SHP77 treated with DMSO at 0.1 percent for 48 hours (cell line): ENCODE measurements around the gene PTK7.

ENCODE experiments used
- DNase-seq: peaks from one replicate; lab custom pipeline; 2025; lab: John Stamatoyannopoulos, UW

The PTK7 gene

GRCh38 chr6:43180985-43181384 lies 104.9 kb downstream of the PTK7 start:
- DNase-seq, result no peak

DNA sequence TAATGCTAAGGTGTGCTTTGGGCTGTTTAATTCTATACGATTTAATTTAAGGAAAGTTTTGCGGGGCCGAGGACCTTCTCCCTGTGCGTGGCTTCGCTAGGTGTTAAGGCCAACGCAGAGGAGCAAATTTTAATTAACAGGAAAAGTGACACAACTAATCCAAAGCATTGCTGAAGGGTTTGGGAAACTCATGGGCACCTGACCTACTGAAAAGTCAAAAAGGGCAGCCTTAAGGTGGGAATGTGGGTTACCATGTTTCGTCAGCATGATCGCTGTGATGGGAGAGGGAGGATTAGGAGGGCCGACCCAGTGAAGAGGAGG lies 105.5 kb downstream of the PTK7 start:
- no peak for DNase-seq

- DNase-seq, result peak; percentile 65
Measured at GRCh38 chr6:43181942-43182860, 106.1 kb downstream of the PTK7 start, which contains the start of gene CUL9. TSS of gene CUL9 (plus strand) at chr6:43182196. CDS start at chr6:43184311, 2,115 bp downstream.

DNA sequence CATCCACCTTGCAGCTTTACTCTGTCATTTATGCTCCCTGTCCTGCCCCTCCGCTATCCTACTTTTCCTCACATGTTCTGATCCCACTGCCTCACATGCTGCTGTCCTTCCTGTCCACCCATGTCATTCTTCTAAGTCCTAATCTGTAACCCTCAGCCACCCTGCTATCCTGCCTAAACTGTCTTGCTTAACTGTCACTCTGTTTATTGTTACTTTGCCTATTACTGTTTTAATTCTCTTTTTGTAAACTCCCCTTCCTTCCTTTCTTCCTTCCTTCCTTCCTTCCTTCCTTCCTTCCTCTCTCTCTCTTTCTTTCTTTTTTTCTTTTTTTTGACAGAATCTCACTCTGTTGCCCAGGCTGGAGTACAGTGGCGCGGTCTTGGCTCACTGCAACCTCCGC lies 107.3 kb downstream of the PTK7 start:
- DNase-seq, result no peak

GRCh38 chr6:43184268-43184985 lies 108.3 kb downstream of the PTK7 start:
- no peak for DNase-seq

- no peak for DNase-seq
Measured at GRCh38 chr6:43185391-43185985, 109.4 kb downstream of the PTK7 start.

- DNase-seq, result no peak
Measured at GRCh38 chr6:43186019-43186418, 109.9 kb downstream of the PTK7 start.

DNA sequence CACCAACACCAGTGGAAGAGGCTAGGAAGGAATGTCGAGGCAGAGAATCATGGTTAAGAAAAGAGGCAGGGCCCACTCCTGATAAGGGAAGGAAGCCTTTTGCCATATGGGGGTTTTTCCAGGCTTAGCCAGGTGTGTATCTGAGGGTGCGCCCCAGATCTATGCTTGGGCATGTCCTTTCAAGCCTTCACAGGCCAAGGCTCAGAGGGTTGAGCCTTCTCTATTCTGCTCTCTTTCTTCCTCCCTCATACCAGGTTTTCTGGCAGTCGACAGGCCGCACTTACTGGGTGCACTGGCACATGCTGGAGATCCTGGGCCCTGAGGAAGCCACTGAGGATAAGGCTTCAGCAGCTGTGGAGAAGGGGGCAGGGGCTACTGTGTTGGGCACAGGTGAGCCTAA lies 110.6 kb downstream of the PTK7 start:
- no peak for DNase-seq

DNA sequence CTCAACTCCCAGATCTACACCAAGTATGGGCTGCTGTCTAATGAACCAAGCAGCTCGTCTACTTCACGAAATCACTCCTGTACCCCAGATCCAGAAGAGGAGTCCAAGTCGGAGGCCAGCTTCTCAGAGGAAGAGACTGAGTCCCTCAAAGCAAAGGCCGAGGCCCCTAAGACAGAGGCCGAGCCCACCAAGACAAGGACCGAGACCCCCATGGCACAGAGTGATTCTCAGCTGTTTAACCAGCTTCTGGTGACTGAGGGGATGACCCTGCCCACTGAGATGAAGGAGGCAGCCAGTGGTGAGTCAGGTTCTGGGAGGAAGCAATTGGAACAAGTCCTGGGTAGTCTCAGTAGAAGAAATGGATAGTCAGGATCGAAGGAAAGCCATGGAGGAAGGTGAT lies 111.7 kb downstream of the PTK7 start:
- DNase-seq, result no peak

GRCh38 chr6:43188426-43188825 lies 112.3 kb downstream of the PTK7 start:
- no peak for DNase-seq

DNA sequence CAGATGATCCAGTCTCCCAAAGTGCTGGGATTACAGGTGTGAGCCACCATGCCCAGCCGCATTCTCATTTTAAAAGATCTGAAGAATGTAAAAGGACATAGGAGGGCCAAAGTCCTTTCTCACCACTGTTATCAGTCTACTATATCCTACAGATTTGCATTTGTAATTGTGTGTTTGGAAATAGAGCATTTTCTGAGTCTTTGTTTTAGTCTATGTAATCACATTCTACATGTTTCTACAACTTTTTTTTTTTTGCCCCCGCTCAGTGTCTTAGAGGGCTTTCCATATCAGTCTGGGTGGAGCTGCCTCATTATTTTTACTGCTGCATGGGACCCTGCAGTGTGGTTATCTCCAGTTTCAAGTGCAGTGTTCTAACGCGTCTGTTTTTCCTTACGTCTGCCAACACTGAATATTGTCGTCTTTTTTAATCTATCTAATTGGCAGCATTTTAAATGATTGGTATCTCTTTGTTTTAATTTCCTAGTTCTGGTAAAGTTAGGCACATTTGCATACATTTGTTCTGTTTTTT lies 113.7 kb downstream of the PTK7 start:
- no peak for DNase-seq

GRCh38 chr6:43192911-43193310 lies 116.8 kb downstream of the PTK7 start:
- DNase-seq, result no peak

GRCh38 chr6:43193929-43194328 lies 117.8 kb downstream of the PTK7 start:
- no peak for DNase-seq

DNA sequence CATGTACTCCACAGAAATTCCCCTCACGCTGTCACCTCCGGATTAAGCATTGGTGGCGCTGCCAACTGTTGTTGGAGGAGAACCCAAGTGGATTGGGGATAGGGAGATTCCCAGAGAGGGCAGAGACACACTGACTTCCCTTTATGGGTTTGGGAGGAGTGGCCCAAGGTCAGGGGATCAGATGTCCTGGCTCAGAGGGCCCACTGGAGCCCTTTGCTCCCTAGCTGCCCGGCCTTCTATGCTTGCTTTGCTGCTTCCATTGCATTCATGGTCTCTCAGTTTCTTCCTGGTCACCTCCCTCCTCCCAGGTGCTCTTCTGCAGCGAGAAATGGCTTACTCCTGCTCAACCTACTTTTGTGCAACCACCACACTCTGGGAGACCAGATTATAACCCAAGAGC lies 120.2 kb downstream of the PTK7 start:
- DNase-seq, result no peak

DNA sequence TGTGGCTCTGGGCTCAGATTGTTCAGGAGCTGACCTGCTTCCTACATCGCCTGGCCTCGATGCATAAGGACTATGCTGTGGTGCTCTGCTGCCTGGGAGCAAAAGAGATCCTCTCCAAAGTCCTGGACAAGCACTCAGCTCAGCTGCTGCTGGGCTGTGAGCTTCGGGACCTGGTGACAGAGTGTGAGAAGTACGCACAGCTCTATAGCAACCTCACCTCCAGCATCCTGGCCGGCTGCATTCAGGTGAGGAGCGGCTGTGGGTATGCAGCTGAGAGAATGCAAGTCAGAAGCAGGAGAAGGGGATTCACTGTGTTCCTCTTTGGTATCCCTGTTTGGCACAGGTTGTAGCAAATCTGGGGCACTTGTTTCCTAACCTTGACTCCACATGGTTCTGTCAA lies 123.8 kb downstream of the PTK7 start:
- DNase-seq, result no peak

DNA sequence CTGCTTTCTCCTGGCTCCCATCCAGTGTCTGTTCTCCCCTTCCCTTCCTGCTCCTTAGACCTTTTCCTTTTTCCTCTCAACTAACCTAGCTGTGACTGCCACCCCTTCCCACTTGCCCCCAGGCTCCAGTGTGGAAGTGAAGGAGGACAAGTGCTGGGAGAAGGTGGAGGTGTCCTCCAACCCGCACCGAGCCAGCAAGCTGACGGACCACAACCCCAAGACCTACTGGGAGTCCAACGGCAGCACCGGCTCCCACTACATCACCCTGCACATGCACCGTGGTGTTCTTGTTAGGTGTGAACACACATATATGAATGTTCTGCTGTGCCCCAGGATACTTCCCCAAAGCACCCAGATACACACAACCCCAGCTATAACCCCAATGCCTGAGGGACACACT lies 124.4 kb downstream of the PTK7 start:
- no peak for DNase-seq

DNA sequence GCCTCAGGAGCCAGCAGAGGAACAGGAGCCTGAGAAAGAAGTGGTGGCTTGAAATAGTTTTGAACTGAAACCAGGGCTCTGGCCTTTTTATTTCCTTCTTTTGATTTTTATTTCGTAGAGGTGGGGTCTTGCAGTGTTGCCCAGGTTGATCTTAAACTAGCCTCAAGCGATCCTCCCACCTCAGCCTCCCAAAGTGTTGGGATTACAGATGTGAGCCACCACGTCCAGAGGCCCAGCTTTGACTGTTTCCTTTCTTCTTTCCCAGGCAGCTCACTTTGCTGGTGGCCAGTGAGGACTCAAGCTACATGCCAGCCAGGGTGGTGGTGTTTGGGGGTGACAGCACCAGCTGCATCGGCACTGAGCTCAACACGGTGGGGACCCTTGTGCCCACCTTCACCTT lies 126.3 kb downstream of the PTK7 start:
- no peak for DNase-seq

DNA sequence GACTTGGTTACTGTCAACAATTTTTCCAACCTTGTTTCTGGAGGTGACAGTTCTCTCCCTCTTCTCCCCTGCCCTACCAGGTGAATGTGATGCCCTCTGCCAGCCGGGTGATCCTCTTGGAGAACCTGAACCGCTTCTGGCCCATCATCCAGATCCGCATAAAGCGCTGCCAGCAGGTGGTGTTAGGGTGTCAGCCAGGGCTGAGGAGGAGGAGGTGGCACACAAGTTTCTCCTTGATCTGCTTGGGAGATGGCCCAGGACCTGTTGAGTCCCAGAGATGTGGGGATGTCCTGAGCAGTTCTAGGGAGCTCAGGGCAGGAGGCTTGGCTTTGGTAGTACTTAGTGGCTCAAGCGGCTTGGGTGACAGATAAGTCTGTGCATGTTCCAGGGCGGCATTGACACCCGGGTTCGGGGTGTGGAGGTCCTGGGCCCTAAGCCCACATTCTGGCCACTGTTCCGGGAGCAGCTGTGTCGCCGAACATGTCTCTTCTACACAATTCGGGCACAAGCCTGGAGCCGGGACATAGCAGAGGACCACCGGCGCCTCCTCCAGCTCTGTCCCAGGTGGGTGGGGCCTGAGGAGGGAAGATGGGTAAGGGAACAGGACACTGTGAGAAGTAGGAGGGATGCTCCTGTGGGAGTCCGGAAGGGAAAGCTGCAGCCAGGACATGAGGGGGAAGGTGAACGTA lies 127.1 kb downstream of the PTK7 start:
- no peak for DNase-seq

- no peak for DNase-seq
Measured at GRCh38 chr6:43203718-43204095, 127.6 kb downstream of the PTK7 start.

- DNase-seq, result no peak
Measured at GRCh38 chr6:43204271-43205105, 128.4 kb downstream of the PTK7 start.

GRCh38 chr6:43205849-43206248 lies 129.7 kb downstream of the PTK7 start:
- DNase-seq, result no peak
